Progenitor cell of endocrine pancreas (in vitro differentiated cells): ENCODE measurements around the gene KIF25. TPM values are rescaled to one million over a fixed set of nuclear protein-coding genes. Genes with fewer than 3 reads are reported as not detected.

Experiments used
- DNase-seq: peaks from one replicate; pipeline ENCODE4 v3.0.0; 2021; ENCODE audit warnings: low spot score; ENCODE audit not compliant: unreplicated experiment
- H3K27ac Mint-ChIP-seq: 2 replicates; pipeline ENCODE4 v1.8.0; 2021; ENCODE audit warnings: mild to moderate bottlenecking, moderate library complexity, mixed read lengths
- H3K27me3 Mint-ChIP-seq: 2 replicates; pipeline ENCODE4 v1.8.0; 2021; ENCODE audit warnings: mixed read lengths
- H3K36me3 Mint-ChIP-seq: 2 replicates; pipeline ENCODE4 v1.8.0; 2022; ENCODE audit warnings: mixed read lengths; ENCODE audit not compliant: insufficient read depth
- H3K4me1 Mint-ChIP-seq: 2 replicates; pipeline ENCODE4 v1.8.0; 2021; ENCODE audit warnings: low read depth, mixed read lengths
- H3K4me3 Mint-ChIP-seq: 2 replicates; pipeline ENCODE4 v1.8.0; 2021; ENCODE audit warnings: low read depth, mild to moderate bottlenecking, moderate library complexity, mixed read lengths
- H3K9me3 Mint-ChIP-seq: 2 replicates; pipeline ENCODE4 v1.8.0; 2021; ENCODE audit warnings: low read depth, mixed read lengths
- CTCF ChIP-seq: fragments of 200-600 bp; sonication (generic); IDR thresholded peaks from one replicate; pipeline ENCODE4 v1.5.0; 2021; ENCODE audit warnings: antibody characterized with exemption, mild to moderate bottlenecking; ENCODE audit not compliant: unreplicated experiment
- total RNA-seq: library from RNA; stranded (reverse); gene quantifications from 2 replicates; pipeline ENCODE4 v1.2.1, GENCODE V29; 2021

The KIF25 gene
- total RNA-seq, 1 donor from 2014 or later, result not detected

DNA sequence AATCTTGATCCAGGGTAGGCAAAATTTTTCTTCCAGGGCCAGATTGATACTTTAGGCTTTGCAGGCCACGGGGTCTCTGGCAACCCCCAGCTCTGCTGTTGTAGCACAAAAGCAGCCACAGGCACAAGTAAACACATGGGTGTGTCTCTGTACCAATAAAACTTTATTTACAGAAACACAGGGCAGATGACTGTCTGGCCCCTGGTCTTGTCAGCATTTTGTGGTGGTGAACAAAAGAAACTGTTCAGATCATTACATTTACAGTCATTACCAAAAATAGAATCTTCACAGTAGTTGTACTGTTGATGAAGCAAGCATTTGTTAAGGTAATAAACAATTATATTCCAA is 45.0 kb upstream of the KIF25 start:
- TF ChIP-seq CTCF, result no peak
- peak overlapping the region; percentile 60 for H3K27ac Mint-ChIP-seq
- no peaks in the 10 kb centered on the region for H3K9me3 Mint-ChIP-seq
- no peaks in the 10 kb centered on the region for H3K27me3 Mint-ChIP-seq
- no peak for DNase-seq
- H3K36me3 Mint-ChIP-seq, result peaks cover 54% of the 10 kb centered on the region
- H3K4me1 Mint-ChIP-seq, result peaks cover 24% of the 10 kb centered on the region
- no peak overlapping the region for H3K4me3 Mint-ChIP-seq

GRCh38 chr6:167953551-167953950 is 43.9 kb upstream of the KIF25 start:
- H3K9me3 Mint-ChIP-seq, result no peaks in the 10 kb centered on the region
- no peak overlapping the region for H3K4me3 Mint-ChIP-seq
- TF ChIP-seq CTCF, result no peak
- DNase-seq, result no peak
- peaks cover 53% of the 10 kb centered on the region for H3K36me3 Mint-ChIP-seq
- no peak overlapping the region for H3K27ac Mint-ChIP-seq
- peaks cover 26% of the 10 kb centered on the region for H3K4me1 Mint-ChIP-seq
- H3K27me3 Mint-ChIP-seq, result no peaks in the 10 kb centered on the region

- Mint-ChIP-seq H3K9me3 (no peaks in the 10 kb centered on the region), H3K36me3 (peaks cover 47% of the 10 kb centered on the region), H3K27ac (peak overlapping the region; percentile 65), H3K4me3 (no peak overlapping the region), H3K27me3 (no peaks in the 10 kb centered on the region), H3K4me1 (peaks cover 26% of the 10 kb centered on the region)
- DNase-seq, result no peak
- no peak for TF ChIP-seq CTCF
These were observed 43.3 kb upstream of the KIF25 start for GRCh38 chr6:167954151-167954550.

GRCh38 chr6:167956491-167956890 is 41.0 kb upstream of the KIF25 start:
- H3K9me3 Mint-ChIP-seq, result no peaks in the 10 kb centered on the region
- no peak for TF ChIP-seq CTCF

DNA sequence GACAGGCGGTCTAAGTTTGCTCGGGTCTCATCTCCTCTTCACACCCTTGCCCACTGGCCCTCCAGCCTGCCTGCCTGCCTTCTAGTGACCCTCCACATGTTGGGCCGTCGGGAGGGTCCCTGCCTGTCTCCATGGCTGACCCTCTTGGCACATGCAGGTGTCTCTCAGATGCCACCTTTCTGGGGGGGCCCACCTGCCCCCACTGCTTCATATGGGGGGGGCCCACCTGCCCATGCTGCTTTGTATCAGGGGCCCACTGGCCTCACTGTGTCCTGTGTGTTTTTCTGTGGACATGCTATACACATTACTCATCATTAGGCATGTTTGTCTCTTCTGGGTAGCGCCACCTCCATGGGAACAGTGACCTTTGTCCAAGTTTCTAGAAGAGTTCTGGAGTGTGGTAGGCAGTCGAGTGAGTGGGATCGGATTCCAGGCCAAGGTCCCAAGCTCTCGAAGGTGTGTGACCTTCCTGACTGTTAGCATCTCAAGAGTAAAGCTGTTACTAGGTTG is 40.4 kb upstream of the KIF25 start:
- no peak for DNase-seq
- peaks cover 42% of the 10 kb centered on the region for H3K4me1 Mint-ChIP-seq
- H3K4me3 Mint-ChIP-seq, result no peak overlapping the region
- no peaks in the 10 kb centered on the region for H3K9me3 Mint-ChIP-seq
- H3K27ac Mint-ChIP-seq, result peak overlapping the region; percentile 85
- no peaks in the 10 kb centered on the region for H3K27me3 Mint-ChIP-seq
- H3K36me3 Mint-ChIP-seq, result peaks cover 32% of the 10 kb centered on the region
- no peak for TF ChIP-seq CTCF

More at GRCh38 chr6:167956491-167956890, 41.0 kb upstream of the KIF25 start:
- H3K27ac Mint-ChIP-seq, result peak overlapping the region; percentile 85
- H3K4me3 Mint-ChIP-seq, result no peak overlapping the region
- peaks cover 40% of the 10 kb centered on the region for H3K4me1 Mint-ChIP-seq
- DNase-seq, result no peak
- H3K36me3 Mint-ChIP-seq, result peaks cover 34% of the 10 kb centered on the region
- H3K27me3 Mint-ChIP-seq, result no peaks in the 10 kb centered on the region
